ENCODE results near the gene CCDC102B.
"Not testable (repeated sequence)": the region's sequence is repeated elsewhere in the genome, so short reads cannot be mapped to it uniquely, and the experiment has no call there.

Gene CCDC102B

DNA sequence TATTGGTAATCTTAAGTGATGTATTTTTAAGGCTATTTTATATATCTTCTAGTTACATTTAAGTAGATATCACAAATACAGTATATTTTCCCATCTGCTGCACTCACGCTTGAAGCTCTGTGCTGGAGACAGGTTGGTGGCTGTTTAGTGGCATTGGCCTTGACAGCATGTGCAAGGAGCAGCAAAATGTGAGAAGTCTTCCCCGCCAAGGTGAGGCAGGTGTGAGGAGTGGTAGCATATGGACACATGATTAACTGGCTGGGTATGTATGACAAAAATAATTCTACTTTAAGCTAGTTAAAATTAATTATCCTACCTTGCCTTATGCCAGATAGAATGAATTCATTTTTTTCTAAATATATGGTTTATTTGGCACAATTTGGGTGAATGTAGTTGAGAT, 117.2 kb downstream of the CCDC102B start:
- no peak for DNase-seq

DNA sequence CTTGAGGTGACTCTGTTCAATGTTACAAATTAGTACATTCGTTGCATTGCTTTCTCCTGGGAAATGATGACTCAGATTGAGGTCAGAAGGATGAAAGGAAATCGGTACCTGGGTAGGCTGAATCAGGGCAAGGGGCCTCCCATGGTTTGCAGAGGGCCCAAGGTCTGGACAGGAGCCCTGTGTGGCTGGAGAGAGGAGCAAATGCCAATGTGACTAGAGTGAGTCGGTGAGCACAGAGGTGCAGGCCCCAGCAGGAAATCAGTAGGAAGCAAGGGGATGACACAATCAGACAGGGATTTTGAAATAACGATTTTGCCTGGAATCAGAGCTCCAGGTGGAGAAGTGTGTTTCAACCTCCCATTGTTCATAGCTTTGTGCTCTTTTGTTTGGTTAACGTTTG, 118.9 kb downstream of the CCDC102B start:
- no peak for DNase-seq

DNA sequence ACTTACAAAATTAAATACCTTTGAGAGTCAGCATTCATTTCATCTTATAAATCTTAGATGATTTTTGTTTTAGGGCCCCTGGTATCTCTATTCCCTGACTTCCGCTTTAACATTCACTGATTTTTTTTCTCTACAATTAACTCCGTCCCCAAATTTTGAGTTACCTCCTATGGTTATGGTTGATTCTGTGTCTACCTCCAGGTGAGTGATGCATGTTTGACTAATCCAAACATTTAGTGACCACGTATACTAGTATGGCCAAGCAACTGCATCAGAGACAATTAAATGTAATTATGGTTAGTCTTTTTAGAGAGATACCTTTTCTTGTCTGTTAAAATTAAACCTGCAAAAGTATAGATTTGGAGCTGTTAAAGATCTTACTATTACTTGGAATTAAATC, 120.3 kb downstream of the CCDC102B start:
- DNase-seq = no peak

DNA sequence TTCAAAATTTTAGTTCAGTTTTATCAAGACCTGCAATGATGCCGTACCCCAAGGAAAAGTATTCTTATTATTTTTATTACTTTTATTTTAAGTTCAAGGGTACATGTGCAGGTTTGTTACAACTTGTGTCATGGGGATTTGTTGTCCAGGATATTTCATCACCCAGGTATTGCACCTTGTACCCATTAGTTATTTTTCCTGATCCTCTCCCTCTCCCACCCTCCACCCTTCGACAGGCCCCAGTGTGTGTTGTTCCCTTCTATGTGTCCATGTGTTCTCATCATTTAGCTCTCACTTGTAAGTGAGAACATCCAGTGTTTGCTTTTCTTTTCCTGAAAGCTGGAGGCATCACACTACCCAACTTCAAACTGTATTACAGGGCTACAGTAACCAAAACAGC, 122.0 kb downstream of the CCDC102B start:
- DNase-seq = no peak

DNA sequence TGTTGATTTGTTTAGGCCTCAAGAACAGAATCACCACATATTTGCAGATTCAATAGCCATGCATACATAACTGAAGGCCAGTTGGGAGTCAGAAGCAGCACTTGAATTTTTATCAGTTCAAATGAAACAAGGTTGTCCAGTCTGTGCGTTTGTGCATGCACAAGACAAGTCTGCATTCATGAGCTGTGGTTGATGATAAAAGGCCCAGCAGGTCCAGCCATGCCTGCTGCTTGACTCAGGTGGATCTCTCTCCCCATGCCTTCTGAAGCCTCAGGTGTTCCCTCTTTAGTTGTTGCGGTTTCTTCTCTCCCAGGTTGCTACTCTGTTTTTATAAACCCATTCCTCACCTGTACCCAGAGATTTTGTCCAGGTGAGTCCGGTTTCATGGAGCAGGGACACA, 124.5 kb downstream of the CCDC102B start:
- DNase-seq = no peak

DNA sequence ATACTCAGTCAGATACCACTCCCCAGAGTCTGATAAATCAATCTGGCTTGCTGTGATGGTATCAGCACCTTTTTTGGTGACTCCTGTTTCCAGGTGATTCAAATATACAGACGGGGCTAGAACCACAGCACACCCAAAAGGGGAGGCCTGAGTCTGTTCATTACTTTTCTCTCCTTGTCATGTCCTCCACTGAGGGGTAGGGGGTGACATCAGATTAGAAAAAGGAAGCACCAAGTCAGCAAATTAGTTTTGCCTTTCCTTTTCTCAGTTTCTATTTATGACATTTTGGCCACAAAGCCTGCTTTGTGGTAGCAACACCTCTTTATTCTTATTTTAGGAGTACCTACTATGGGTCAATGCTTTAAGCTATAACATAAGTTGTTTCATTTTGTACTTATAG, 127.4 kb downstream of the CCDC102B start:
- DNase-seq = peak; percentile 12 to 48

DNA sequence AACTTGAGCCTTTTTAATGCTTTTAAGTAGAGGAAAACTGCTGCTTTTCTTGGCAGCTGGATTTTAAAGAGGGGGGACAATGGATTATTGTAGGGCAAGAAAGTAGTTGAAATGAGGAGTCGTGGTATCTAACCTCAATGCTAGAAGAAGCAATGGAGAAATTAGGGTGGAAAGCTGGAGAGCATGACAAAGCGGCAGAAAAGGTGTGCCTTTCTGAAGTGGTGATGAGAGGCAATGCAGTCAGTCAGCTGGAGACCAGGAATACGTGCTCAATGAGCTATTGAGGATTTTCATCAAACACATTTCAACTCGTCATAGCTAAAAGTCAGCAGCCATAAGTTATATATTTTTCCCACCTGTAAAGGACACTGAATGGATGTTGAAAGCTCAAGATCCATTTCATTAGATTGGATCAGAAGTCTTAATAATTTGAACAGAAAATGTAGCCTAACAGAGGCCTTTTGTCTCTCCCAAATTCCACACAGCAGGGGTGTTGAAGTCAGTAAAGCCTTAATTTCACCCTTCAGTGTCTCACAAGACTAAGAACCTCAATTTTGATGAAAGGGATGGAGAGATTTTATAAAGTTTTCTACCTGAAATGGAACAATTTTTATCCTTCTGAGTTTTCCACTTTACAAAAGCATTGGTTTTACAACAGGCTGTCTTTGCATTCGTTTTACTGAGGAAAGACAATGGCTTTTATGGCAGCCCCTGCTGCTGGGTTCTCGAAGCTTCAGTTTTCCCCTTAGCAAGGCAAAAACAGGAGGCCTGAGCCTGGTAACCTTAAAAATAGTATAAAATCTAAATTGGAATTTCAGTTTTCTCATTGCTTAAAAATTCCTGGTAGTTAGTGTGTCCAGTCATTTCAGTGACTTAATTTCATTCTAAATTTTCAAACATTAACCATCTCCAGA, 131.1 kb downstream of the CCDC102B start:
- DNase-seq = no peak

DNA sequence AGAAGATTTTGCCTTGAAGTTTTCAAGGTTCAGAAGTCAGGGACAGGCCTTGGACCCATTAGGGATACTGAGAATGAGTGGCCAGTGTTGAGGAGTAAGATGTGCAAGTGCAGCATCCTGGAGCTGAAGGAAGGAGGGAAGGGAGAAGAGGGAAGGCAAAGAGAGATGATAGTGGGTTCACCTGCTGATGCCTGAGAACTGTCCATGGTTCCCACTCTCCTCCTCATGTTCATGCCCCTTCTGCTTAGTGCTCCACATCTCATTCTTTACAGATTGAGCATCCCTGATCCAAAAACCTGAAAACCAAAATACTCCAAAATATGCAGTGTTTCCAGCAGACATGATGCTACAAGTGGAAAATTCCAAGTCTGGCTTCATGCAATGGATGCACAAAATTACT, 137.8 kb downstream of the CCDC102B start:
- no peak for DNase-seq

DNA sequence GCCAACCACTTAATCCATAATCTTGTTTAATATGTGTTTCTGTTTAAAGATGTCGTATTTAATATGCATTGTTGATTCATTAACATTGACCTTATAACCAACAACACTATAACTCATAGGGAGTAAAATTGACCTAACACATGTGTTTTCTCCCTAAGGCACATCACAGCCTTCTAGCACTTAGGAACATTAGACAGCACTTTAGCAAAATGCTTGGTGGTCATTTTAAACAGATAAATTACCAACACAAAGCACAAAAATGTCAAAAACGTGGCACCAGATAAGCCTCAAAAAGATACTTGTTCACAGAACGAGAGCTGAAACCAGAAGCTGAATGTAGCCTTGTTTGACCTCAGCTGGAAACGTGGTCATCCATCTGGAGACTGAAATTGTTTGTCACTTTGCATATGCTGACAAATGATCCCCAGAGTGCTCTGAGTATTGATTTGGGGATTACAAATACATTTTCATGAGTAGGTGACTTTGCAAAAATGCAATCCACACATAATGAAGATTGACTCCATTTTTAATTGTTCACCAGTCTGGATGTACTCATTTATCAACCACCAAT, 139.2 kb downstream of the CCDC102B start:
- DNase-seq = peak; percentile 31 to 62

DNA sequence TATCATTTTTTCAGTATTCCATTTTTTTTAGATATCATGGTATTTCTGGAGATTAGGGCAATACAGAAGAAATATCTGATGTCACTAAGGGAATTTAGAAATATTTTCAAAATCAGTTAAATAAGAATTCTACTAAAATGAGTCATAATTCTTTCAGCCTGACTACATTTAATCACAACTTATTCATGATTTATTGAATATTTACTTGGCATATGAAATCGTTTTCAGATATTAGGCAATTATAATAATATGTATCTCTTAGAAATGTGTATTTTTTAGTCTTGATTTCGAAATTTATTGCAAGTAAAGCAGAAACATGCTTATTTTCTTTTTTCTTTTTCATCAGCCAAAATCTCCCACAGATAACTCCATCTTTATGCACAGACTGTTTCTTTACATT, 142.2 kb downstream of the CCDC102B start:
- DNase-seq = no peak

DNA sequence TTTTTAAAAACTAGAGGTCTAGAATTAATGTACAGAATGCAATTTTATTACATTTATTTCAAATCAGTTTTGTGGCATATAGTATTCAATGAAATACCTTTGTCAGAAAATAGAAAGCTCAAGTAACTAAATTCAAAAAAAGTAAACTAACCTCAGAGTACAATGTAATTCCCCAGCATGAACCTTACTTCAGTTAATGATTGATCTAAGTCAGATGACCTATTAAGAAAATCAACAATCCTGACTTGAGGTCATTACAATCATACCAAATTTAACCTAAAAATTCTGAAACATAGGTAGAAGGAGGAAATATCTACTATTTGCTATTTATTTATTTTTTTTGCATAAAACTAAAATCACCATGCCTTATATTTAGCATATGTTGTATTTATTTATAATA, 142.9 kb downstream of the CCDC102B start:
- DNase-seq = no peak

DNA sequence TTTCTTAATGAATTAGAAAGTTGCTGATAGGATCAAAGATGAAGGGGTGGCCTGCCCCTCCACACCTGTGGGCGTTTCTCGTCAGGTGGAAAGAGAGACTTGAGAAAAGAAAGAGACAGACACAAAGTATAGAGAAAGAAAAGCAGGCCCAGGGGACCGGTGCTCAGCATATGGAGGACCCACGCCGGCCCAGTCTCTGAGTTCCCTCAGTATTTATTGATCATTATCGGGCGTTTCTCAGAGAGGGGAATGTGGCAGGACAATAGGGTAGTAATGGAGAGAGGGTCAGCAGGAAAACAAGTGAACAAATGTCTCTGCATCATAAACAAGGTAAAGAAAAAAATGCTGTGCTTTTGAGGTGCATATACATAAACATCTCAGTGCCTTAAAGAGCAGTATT, 144.3 kb downstream of the CCDC102B start:
- no peak for DNase-seq

DNA sequence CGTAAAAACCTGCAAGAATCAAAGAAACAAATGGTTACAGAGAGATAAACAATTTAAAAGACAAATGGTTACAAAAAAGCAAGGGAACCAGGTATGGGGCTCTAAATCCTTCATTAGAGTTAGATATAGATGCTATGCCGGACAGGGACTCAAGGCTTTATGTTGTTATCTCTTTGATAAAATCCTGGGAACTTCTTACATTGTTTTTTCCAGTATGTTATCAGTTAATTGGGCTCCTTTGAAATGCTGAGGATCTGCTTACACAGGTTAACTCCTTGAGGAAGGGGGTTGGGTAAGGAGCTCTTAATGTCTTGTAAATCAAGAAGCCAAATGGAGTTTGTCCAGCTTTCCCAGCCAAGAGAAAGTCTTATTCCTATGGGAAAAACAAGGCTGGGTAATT, 146.0 kb downstream of the CCDC102B start:
- not testable (repeated sequence) for DNase-seq

DNA sequence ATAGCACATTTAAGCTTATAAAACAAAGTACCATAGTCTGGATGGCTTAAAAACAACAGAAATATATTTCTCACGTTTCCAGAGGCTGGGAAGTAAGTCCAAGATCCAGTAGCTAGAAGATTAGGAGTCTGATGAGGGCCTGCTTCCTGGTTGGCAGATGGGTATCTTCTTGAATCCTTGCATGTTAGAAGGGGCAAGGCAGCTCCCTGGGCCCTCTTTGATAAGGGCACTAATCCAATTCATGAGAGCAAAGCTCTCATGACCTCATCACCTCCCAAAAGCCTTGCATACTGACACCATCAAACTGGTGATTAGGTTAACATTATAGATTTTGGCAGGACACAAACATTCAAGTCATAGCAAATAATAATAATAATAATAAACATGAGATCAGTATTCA, 146.4 kb downstream of the CCDC102B start:
- no peak for DNase-seq

DNA sequence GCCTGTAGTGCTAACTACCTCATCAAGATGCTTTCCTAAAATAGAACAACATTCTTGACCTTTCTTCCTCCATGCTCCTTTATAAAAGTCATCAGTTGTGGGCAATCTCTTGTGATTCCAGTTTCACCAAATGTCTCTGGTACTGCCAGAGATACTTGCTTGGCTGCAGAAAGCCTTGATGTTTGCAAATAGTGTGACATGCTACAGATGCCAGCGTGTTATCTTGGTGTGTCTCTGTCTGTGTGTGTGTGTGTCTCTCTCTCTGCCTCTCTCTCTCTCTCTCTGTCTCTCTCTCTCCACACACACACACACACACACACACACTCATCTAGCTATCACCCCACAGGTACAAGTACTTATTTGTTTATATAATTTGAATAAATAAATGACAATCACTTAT, 146.9 kb downstream of the CCDC102B start:
- DNase-seq = peak; percentile 39 to 45

DNA sequence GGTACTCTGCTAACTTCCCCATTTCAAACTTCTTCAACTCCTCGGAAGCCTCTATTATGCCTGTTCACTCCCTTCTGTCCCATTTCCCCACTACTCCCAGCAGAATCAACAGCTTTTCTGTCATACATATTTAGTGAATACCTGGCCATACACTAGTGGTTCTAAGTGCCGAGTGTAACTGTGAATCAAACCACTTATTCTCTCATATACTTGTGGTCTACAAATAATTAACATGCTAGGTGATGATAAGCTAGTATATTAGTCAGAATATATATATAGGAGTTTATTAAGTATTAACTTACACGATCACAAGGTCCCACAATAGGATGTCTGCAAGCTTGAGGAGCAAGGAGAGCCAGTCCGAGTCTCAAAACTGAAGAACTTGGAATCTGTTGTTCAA, 150.7 kb downstream of the CCDC102B start:
- no peak for DNase-seq

DNA sequence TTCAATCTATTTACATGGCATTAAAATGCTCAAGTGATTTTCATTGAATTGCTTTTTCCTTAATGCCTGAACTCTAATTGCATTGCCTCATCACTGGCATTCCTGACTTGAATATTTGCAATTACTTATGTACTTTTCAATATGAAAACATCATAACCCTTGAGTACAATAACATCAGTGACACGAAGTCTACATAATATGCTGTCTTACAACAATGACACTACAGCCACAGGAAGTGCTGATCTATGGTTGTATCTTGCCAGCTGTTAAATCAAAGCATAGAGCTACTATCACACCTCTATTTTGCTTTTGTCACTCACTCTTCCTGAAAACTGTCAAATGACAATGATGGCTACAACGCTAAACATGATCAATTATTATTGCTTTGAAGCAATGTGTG, 156.9 kb downstream of the CCDC102B start:
- no peak for DNase-seq

DNA sequence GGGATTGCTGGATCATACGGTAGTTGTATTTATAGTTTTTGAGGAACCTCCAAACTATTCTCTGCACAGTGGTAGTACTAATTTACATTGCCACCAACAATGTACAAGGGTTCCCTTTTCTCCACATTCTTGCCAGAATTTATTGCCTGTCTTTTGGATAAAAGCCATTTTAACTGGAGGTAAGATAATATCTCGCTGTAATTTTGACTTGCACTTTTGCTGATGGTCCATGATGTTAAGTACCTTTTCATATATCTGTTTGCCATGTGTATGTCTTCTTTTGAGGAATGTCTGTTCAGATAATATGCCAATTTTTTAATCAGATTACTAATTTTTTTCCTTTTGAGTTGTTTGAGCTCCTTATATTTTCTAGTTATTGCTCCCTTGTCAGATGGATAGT, 158.8 kb downstream of the CCDC102B start:
- DNase-seq = no peak

DNA sequence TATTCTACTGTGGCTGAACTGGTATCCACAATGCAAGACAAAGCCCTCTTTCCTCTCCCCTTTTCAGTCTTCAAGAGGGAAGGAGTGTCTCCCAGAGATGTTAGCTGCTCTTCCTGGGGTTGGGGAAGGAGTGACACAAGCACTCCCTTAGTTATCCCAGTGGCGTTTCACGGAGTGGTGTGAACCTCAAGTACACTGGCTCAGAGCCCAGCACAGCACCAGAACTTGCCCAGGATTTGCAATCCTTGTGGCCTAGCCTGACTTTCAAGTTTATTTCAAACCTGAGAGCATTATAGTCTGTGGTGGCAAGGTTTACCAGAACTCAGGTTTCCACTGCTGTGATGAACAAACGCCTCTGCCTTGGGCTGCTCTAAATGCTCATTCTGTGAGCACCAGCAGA, 162.5 kb downstream of the CCDC102B start:
- no peak for DNase-seq

DNA sequence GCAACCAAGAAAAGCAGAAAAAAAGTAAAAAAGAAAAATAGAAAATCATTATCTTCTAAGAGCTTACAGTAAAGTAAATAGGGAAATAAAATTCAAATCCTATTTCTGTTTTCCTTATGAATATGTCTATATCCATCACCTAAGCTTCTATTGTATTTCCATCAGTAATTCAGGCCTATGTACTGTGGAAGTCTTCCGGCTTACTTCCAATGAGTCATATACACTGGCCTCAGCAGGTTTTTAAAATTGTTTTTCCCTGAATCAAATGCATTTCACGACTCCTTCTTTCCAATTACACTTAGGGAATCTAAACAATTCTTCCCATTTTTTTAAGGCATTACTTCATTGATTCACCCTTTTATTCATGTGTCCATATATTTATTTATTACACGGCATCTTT, 164.7 kb downstream of the CCDC102B start:
- DNase-seq = no peak

DNA sequence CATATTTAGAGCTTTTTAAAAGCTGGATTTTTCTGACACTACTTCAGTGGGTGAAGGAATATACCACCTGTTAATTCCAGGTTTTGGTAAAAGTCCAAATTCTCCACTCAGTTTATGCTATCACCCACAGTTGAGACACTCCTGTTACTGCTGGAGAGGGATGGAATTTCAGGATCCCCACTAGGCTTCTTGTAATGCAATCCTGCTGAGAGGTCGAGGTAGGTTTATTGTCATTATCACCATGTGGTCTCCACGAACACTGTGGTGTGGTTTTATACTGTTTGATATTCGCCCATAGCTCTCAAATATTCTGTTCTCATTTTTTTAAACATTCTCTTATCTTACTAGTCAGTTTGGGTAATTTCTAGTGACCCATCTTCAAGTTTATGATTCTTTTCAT, 167.9 kb downstream of the CCDC102B start:
- no peak for DNase-seq

DNA sequence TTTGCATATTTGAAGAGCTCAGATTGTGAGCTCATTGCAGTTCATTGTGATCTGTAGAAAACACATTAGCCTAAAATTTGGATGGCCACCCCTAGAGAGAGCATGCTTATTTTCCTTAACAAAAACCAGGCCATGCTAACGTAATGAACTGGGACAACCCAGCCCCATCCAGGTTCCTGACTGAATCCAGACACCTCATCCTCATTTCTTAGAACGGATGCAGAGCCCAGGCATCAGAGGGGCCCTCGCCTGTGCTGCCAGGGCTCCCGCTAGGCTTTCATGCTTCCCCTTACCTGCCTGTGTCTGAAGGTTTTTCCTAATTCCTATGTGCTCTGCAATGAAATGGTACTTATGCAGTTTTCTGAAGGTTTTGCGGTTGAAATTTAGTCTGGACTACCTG, 171.1 kb downstream of the CCDC102B start:
- DNase-seq = no peak

DNA sequence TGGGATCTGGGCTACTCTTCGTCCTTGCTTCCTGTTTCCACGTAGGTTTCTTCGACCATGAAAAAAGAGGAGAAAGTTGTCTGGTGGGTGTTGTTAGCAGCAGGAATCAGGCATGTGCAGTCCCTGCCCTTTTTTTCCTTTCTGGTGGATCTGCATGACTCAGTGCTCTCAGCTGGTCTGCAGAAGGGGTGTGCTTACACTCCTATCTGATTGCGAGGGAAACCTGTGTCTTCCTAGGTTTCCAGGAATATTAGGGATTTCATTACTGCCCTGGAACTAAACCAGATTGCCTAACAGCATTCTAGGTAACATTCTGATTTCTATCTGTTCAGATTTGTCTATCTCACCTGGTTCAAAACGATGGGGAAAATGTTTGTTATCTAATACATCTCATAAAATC, 174.3 kb downstream of the CCDC102B start:
- DNase-seq = no peak

DNA sequence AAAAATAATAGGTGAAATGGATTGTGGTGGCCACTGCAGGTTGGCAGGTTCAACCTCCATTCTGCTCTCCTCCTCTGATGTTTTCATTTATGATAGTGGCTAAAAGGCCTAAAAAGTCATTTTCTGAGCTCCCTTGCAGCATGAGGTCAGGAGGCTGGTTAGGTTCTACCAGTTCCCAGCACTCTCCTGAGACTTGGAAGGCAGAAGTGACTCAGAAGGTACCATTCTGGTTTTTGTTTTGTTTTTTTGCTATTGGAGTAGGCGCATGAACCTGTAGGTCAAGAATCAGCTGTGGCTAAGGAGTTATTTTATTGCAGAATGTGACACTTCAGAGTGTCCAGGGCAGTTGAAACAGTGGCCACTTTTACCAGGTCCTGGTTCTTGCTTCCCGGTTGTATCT, 181.9 kb downstream of the CCDC102B start:
- no peak for DNase-seq

DNA sequence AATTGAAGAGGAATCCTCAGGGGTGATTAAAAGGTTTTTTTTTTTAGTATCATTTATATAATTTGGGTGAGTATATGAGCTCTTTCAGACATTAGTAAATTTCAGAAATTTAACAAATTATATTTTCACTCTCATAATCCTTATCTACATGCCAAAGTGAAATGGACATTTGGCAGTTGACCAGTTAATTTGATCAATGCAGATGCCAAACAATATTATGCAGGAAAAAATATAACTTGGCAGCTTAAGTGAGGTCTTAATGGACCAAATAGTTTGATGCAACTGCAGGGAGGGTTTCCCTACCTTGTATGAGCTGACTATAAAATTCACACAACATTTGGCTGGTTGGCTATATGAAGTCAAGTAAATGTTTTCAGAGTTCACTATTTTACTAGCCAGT, 185.2 kb downstream of the CCDC102B start:
- no peak for DNase-seq

Data from NCI-H526 (cell line).